ENCODE measurements around the gene ARSB. TPM values are rescaled to one million over a fixed set of nuclear protein-coding genes. Genes with fewer than 3 reads are reported as not detected.
A peak's percentile ranks its signal among the peaks of the same experiment; 100 is the strongest.

ARSB gene
- total and polyA plus RNA-seq, 9 of the 15 experiments (the other 6 are each of a cell fraction or from before 2014, with no cell fraction given), result 0.52 to 4.6 (median 2.4) TPM

GRCh38 chr5:79030663-79031484 lies 45.8 kb upstream of the ARSB start (continued):
- TF ChIP-seq SPI1 (IDR thresholded peaks at IDR 0.05; ENCODE audit: borderline replicate concordance, low read depth, low read length) (no peak), ILK (tag; IDR thresholded peaks at IDR 0.05; ENCODE audit: borderline replicate concordance, low read depth) (no peak), MLX (CRISPR knock-in tag; conservative IDR thresholded peaks at IDR 0.05) (no peak), WHSC1 (IDR thresholded peaks at IDR 0.05; ENCODE audit: low read length) (no peak), ZNF449 (CRISPR knock-in tag; IDR thresholded peaks at IDR 0.05) (no peak)

GRCh38 chr5:79025054-79025472 lies 40.0 kb upstream of the ARSB start:
- H3K9me1 ChIP-seq (ENCODE audit: control insufficient read depth, insufficient read depth, low read length), result no peaks in the 10 kb centered on the region
- H3K9me3 ChIP-seq (replicated peaks; ENCODE audit: control insufficient read depth, insufficient read depth, low read depth, low read length), result no peaks in the 10 kb centered on the region
- H3K4me1 ChIP-seq (replicated peaks in 1 of 2; ENCODE audit: control insufficient read depth in 2 of 2, insufficient read depth in 2 of 2, low read length in 2 of 2), result no peaks in the 10 kb centered on the region; a peak in 1 of 5 replicates
- in situ Hi-C loops (cut with MboI) (loop anchor here (5.0 to 25.0 kb wide), 3 partner anchors 107 to 837 kb away; no protein-coding TSS in a partner anchor), intact Hi-C loops (cut with micrococcal nuclease) (loop anchor here (1.0 to 10.0 kb wide), 5 partner anchors 85 to 1058 kb away; no protein-coding TSS in a partner anchor)
- DNase-seq (ENCODE audit: extremely low read depth in 1 of 4, low spot score in 3 of 4) (peak; percentile 61 to 72 (median 64)), ATAC-seq (peak; percentile 80), FAIRE-seq (peak; percentile 76)
- H3K36me3 ChIP-seq (ENCODE audit: control insufficient read depth, insufficient read depth, low read length), result no peaks in the 10 kb centered on the region
- H3K27me3 ChIP-seq (ENCODE audit: control insufficient read depth in 2 of 2, insufficient read depth in 2 of 2, low read length in 2 of 2), result peaks cover 3 to 6% of the 10 kb centered on the region in 2 experiments; a peak in 3 of 5 replicates
- ChIA-PET CTCF (ENCODE audit: low intra/inter-chr PET ratio) (interaction anchor here (1.1 to 5.1 kb wide), 5 partner anchors 85 to 1059 kb away, joined by 3 to 62 read pairs (median 9); no protein-coding TSS in a partner anchor), POLR2A (interaction anchor here (0.8 to 0.9 kb wide), 2 partner anchors 19 to 108 kb away, joined by 4 to 5 read pairs; no protein-coding TSS in a partner anchor)
- no peak overlapping the region for H3K4me3 ChIP-seq
- H3K79me2 ChIP-seq (ENCODE audit: control insufficient read depth, insufficient read depth, low read length), result no peaks in the 10 kb centered on the region
- 4% methylated on average over 13 of the region's 13 CpGs for WGBS (ENCODE audit: insufficient coverage, low coverage, missing lambda C conversion rate)
- no peaks in the 10 kb centered on the region for H4K20me1 ChIP-seq (replicated peaks; ENCODE audit: control insufficient read depth, insufficient read depth, low read length)
- H3K9ac ChIP-seq (ENCODE audit: insufficient read depth in 1 of 2, low read depth in 2 of 2, low read length in 2 of 2), result peak overlapping the region in 1 of 2 experiments; percentile 45; a peak in 1 of 4 replicates
- 0 out of 2 replicates have a peak overlapping the region, but pooled peaks have one; percentile 17 for H2AFZ ChIP-seq (ENCODE audit: low read depth, low read length)
- H3K27ac ChIP-seq (ENCODE audit: extremely low read depth, low read depth, low read length), result no peak overlapping the region
- H3K4me2 ChIP-seq (ENCODE audit: insufficient read depth, low read length), result peak overlapping the region; percentile 54
- no TSS peak for BruUV-seq (replicated peaks)
- TF ChIP-seq ETV5 (CRISPR knock-in tag; IDR thresholded peaks at IDR 0.05; ENCODE audit: low read depth), result no peak
- TF ChIP-seq POLR2B (IDR thresholded peaks at IDR 0.05; ENCODE audit: low read depth, partially characterized antibody), result no peak
- no peak for TF ChIP-seq FUS (optimal IDR thresholded peaks at IDR 0.05; ENCODE audit: low read depth, low read length)
- no peak for TF ChIP-seq MXI1 (IDR thresholded peaks at IDR 0.05; ENCODE audit: low read depth, low read length)
- TF ChIP-seq GTF2A2 (tag; IDR thresholded peaks at IDR 0.05), result no peak
- no peak for TF ChIP-seq ZNF655 (CRISPR knock-in tag; IDR thresholded peaks at IDR 0.05)
- TF ChIP-seq SMC3 (conservative IDR thresholded peaks at IDR 0.05; ENCODE audit: insufficient read depth, low read depth, low read length), result peak; percentile 81
- no peak for TF ChIP-seq ZNF699 (CRISPR knock-in tag; IDR thresholded peaks at IDR 0.05; ENCODE audit: insufficient replicate concordance)

Data from K562 (cell line).